Lower leg skin (tissue), 3 donors: ENCODE results near the gene PACS2.
"Not testable (repeated sequence)": the region's sequence is repeated elsewhere in the genome, so short reads cannot be mapped to it uniquely, and the experiment has no call there.

Experiments used
- CTCF ChIP-seq, 3 donors: fragments of 450-650 bp; IDR thresholded peaks; one replicate each; pipeline ENCODE4 v1.5.1; 2016; ENCODE audit warnings: antibody characterized with exemption in 3 of 3, mild to moderate bottlenecking in 3 of 3, moderate library complexity in 2 of 3
- POLR2A ChIP-seq, 2 donors: fragments of 450-650 bp; IDR thresholded peaks; one replicate each; pipeline ENCODE4 v1.6.1; 2016 to 2017; ENCODE audit warnings: antibody characterized with exemption in 2 of 2, mild to moderate bottlenecking in 1 of 2, moderate library complexity in 1 of 2

- TF ChIP-seq CTCF, POLR2A (IDR thresholded peaks at IDR 0.05): not testable (repeated sequence)
Measured at GRCh38 chr14:105288936-105289335, 25.6 kb upstream of the PACS2 start.
